ENCODE results near the gene ALG12.

DNA sequence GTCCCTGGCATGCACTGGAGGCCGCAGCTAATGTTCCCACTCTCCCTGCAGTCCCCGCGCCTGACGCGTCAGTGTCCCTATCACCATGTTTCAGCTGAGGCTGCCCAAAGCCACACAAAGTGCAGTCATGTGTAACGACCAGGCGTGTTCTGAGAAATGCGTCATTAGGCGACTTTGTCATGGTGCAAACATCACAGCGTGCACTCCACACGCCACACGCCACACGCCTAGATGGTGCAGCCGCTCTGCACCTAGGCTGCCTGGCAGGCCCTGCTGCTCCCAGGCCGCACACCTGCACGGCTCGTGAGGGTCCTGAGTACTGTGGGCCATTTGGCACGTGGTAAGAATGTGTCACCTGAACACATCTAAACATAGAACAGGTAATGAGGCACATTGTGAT, 2.6 kb upstream of the ALG12 start:
- TF ChIP-seq CTCF (IDR thresholded peaks at IDR 0.05; ENCODE audit: poor library complexity, severe bottlenecking) (no peak), EZH2 (IDR thresholded peaks at IDR 0.05; ENCODE audit: borderline replicate concordance, insufficient read depth, low read length, poor library complexity, severe bottlenecking) (no peak), RAD21 (conservative IDR thresholded peaks at IDR 0.05) (no peak), TAF1 (IDR thresholded peaks at IDR 0.05; ENCODE audit: low read depth) (no peak), EP300 (conservative IDR thresholded peaks at IDR 0.05; ENCODE audit: poor library complexity, severe bottlenecking) (no peak), POLR2AphosphoS5 (IDR thresholded peaks at IDR 0.05) (no peak)
- TF ChIP-seq, protein P1, sequence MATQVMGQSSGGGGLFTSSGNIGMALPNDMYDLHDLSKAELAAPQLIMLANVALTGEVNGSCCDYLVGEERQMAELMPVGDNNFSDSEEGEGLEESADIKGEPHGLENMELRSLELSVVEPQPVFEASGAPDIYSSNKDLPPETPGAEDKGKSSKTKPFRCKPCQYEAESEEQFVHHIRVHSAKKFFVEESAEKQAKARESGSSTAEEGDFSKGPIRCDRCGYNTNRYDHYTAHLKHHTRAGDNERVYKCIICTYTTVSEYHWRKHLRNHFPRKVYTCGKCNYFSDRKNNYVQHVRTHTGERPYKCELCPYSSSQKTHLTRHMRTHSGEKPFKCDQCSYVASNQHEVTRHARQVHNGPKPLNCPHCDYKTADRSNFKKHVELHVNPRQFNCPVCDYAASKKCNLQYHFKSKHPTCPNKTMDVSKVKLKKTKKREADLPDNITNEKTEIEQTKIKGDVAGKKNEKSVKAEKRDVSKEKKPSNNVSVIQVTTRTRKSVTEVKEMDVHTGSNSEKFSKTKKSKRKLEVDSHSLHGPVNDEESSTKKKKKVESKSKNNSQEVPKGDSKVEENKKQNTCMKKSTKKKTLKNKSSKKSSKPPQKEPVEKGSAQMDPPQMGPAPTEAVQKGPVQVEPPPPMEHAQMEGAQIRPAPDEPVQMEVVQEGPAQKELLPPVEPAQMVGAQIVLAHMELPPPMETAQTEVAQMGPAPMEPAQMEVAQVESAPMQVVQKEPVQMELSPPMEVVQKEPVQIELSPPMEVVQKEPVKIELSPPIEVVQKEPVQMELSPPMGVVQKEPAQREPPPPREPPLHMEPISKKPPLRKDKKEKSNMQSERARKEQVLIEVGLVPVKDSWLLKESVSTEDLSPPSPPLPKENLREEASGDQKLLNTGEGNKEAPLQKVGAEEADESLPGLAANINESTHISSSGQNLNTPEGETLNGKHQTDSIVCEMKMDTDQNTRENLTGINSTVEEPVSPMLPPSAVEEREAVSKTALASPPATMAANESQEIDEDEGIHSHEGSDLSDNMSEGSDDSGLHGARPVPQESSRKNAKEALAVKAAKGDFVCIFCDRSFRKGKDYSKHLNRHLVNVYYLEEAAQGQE (IDR thresholded peaks at IDR 0.05; ENCODE audit: borderline replicate concordance): no peak

Measured in neural cell (in vitro differentiated cells).